ENCODE measurements around the gene LRRC32. TPM values are rescaled to one million over a fixed set of nuclear protein-coding genes. Genes with fewer than 3 reads are reported as not detected.

The LRRC32 gene
- total and polyA plus RNA-seq, 2 experiments from 2014 or later, result 4.0 to 7.9 TPM

- no peaks in the 10 kb centered on the region for H3K27me3 ChIP-seq (replicated peaks; ENCODE audit: insufficient read depth)
- H3K9ac ChIP-seq, result no peak overlapping the region
- TF ChIP-seq EZH2phosphoT487 (IDR thresholded peaks at IDR 0.05; ENCODE audit: insufficient read depth, low read depth), result no peak
- no peak for TF ChIP-seq EZH2 (IDR thresholded peaks at IDR 0.05; ENCODE audit: insufficient read depth, poor library complexity, severe bottlenecking)
- DNase-seq, result no peak
- H3K4me3 ChIP-seq, result no peak overlapping the region
- H2AFZ ChIP-seq, result no peak overlapping the region
- peaks cover 22% of the 10 kb centered on the region for H3K4me1 ChIP-seq (ENCODE audit: insufficient read depth)
- no peaks in the 10 kb centered on the region for H3K79me2 ChIP-seq (ENCODE audit: insufficient read depth)
- no peaks in the 10 kb centered on the region for H3K9me3 ChIP-seq (ENCODE audit: low read depth)
- in situ Hi-C loops (cut with MboI), result no loop called here
- WGBS, 2 experiments (ENCODE audit: low coverage in 1 of 2, low lambda C conversion rate in 2 of 2, missing lambda C conversion rate in 2 of 2), result 84 to 94% methylated on average over 4 of the region's 4 CpGs
- no peaks in the 10 kb centered on the region for H3K9me2 ChIP-seq (ENCODE audit: insufficient read depth)
- H3K36me3 ChIP-seq (ENCODE audit: low read depth), result no peaks in the 10 kb centered on the region
- H3K27ac ChIP-seq, result no peak overlapping the region
- H3F3A ChIP-seq (ENCODE audit: insufficient read depth), result peaks cover 4% of the 10 kb centered on the region; the same call in 1 of the 2 replicates
- H3K4me2 ChIP-seq (ENCODE audit: unreplicated experiment), result no peak overlapping the region
- H4K20me1 ChIP-seq (ENCODE audit: insufficient read depth), result no peaks in the 10 kb centered on the region
These were observed 56.6 kb downstream of the LRRC32 start for GRCh38 chr11:76613901-76614300.

GRCh38 chr11:76612226-76612625 lies 58.3 kb downstream of the LRRC32 start:
- H3K9me3 ChIP-seq (ENCODE audit: low read depth), result no peaks in the 10 kb centered on the region
- no peak overlapping the region for H3K27ac ChIP-seq
- in situ Hi-C loops (cut with MboI), result no loop called here
- H3K4me2 ChIP-seq (ENCODE audit: unreplicated experiment), result no peak overlapping the region
- no peak for TF ChIP-seq EZH2 (IDR thresholded peaks at IDR 0.05; ENCODE audit: insufficient read depth, poor library complexity, severe bottlenecking)
- no peak for TF ChIP-seq EZH2phosphoT487 (IDR thresholded peaks at IDR 0.05; ENCODE audit: insufficient read depth, low read depth)
- H3F3A ChIP-seq (ENCODE audit: insufficient read depth), result peaks cover 4% of the 10 kb centered on the region; the same call in 1 of the 2 replicates
- H3K4me3 ChIP-seq, result no peak overlapping the region
- H4K20me1 ChIP-seq (ENCODE audit: insufficient read depth), result no peaks in the 10 kb centered on the region
- no peaks in the 10 kb centered on the region for H3K27me3 ChIP-seq (replicated peaks; ENCODE audit: insufficient read depth)
- DNase-seq, result no peak
- H3K79me2 ChIP-seq (ENCODE audit: insufficient read depth), result no peaks in the 10 kb centered on the region
- H2AFZ ChIP-seq, result no peak overlapping the region
- 80 to 87% methylated on average over 4 of the region's 4 CpGs for WGBS, 2 experiments (ENCODE audit: low coverage in 1 of 2, low lambda C conversion rate in 2 of 2, missing lambda C conversion rate in 2 of 2)
- no peaks in the 10 kb centered on the region for H3K36me3 ChIP-seq (ENCODE audit: low read depth)
- H3K9ac ChIP-seq, result no peak overlapping the region
- H3K9me2 ChIP-seq (ENCODE audit: insufficient read depth), result no peaks in the 10 kb centered on the region
- H3K4me1 ChIP-seq (ENCODE audit: insufficient read depth), result peaks cover 11% of the 10 kb centered on the region

GRCh38 chr11:76610871-76611475 lies 59.6 kb downstream of the LRRC32 start:
- peaks cover 13% of the 10 kb centered on the region for H3K4me1 ChIP-seq (ENCODE audit: insufficient read depth)
- no peaks in the 10 kb centered on the region for H3K36me3 ChIP-seq (ENCODE audit: low read depth)
- no peaks in the 10 kb centered on the region for H4K20me1 ChIP-seq (ENCODE audit: insufficient read depth)
- no peak overlapping the region for H3K4me2 ChIP-seq (ENCODE audit: unreplicated experiment)
- H3K9ac ChIP-seq, result no peak overlapping the region
- H3K27ac ChIP-seq, result no peak overlapping the region
- no peak overlapping the region for H3K4me3 ChIP-seq
- no peaks in the 10 kb centered on the region for H3F3A ChIP-seq (ENCODE audit: insufficient read depth)
- no peaks in the 10 kb centered on the region for H3K79me2 ChIP-seq (ENCODE audit: insufficient read depth)
- no peaks in the 10 kb centered on the region for H3K27me3 ChIP-seq (replicated peaks; ENCODE audit: insufficient read depth)
- in situ Hi-C loops (cut with MboI), result no loop called here
- DNase-seq, result no peak
- WGBS, 2 experiments (ENCODE audit: low coverage in 1 of 2, low lambda C conversion rate in 2 of 2, missing lambda C conversion rate in 2 of 2), result 83 to 91% methylated on average over 8 of the region's 8 CpGs
- no peaks in the 10 kb centered on the region for H3K9me3 ChIP-seq (ENCODE audit: low read depth)
- TF ChIP-seq EZH2 (IDR thresholded peaks at IDR 0.05; ENCODE audit: insufficient read depth, poor library complexity, severe bottlenecking), result no peak
- no peak for TF ChIP-seq EZH2phosphoT487 (IDR thresholded peaks at IDR 0.05; ENCODE audit: insufficient read depth, low read depth)
- H3K9me2 ChIP-seq (ENCODE audit: insufficient read depth), result no peaks in the 10 kb centered on the region
- no peak overlapping the region for H2AFZ ChIP-seq

DNA sequence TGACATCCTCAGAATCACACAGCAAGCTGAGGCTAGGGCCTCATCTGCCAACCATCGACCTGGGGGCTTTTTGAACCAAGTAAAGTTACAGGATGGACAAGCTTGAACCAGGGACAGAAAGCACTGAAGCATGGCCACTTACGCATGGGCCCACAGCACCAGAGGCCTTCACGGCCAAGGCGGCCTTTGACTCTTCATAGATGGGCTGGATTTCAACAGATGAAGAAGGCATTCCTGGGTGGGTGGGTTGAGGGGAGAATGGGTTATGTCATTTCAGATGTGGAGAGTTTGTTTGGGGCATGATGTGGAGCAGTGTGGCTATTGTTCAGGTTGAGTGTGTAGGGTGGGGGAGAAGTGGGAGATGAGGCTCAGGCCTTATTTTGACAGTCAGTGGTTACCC lies 60.2 kb downstream of the LRRC32 start:
- Histone ChIP-seq H2AFZ (no peak overlapping the region), H3K9me3 (ENCODE audit: low read depth) (no peaks in the 10 kb centered on the region), H3K9ac (no peak overlapping the region), H3K27ac (no peak overlapping the region), H3K9me2 (ENCODE audit: insufficient read depth) (no peaks in the 10 kb centered on the region), H3K79me2 (ENCODE audit: insufficient read depth) (no peaks in the 10 kb centered on the region), H3K4me1 (ENCODE audit: insufficient read depth) (peaks cover 15% of the 10 kb centered on the region), H3F3A (ENCODE audit: insufficient read depth) (no peaks in the 10 kb centered on the region), H3K36me3 (ENCODE audit: low read depth) (no peaks in the 10 kb centered on the region), H3K27me3 (replicated peaks; ENCODE audit: insufficient read depth) (no peaks in the 10 kb centered on the region), H3K4me3 (no peak overlapping the region), H3K4me2 (ENCODE audit: unreplicated experiment) (no peak overlapping the region), H4K20me1 (ENCODE audit: insufficient read depth) (no peaks in the 10 kb centered on the region)
- TF ChIP-seq EZH2phosphoT487 (IDR thresholded peaks at IDR 0.05; ENCODE audit: insufficient read depth, low read depth) (no peak), EZH2 (IDR thresholded peaks at IDR 0.05; ENCODE audit: insufficient read depth, poor library complexity, severe bottlenecking) (no peak)
- in situ Hi-C loops (cut with MboI), result no loop called here
- DNase-seq, result no peak
- WGBS, 2 experiments (ENCODE audit: low coverage in 1 of 2, low lambda C conversion rate in 2 of 2, missing lambda C conversion rate in 2 of 2), result 84 to 88% methylated on average over 4 of the region's 4 CpGs

Measured in GM23248 (cell line).